GM21717 (cell line): ENCODE results near the gene SRGAP3.

ENCODE experiments used
- ATAC-seq: cut with Tn5 transposase; IDR thresholded peaks from one replicate; pipeline ENCODE4 v1.9.1; 2021; ENCODE audit warnings: mild to moderate bottlenecking, moderate library complexity; ENCODE audit not compliant: unreplicated experiment

SRGAP3 gene

GRCh38 chr3:9204253-9204992, 45.0 kb downstream of the SRGAP3 start:
- ATAC-seq, result no peak

- ATAC-seq, result no peak
Measured at GRCh38 chr3:9203317-9203716, 46.1 kb downstream of the SRGAP3 start.

GRCh38 chr3:9202546-9202945, 46.9 kb downstream of the SRGAP3 start:
- ATAC-seq, result no peak

- ATAC-seq, result no peak
Measured at GRCh38 chr3:9201955-9202354, 47.5 kb downstream of the SRGAP3 start.

- ATAC-seq, result no peak
Measured at GRCh38 chr3:9201266-9201665, 48.2 kb downstream of the SRGAP3 start.

GRCh38 chr3:9199775-9200174, 49.7 kb downstream of the SRGAP3 start:
- ATAC-seq, result no peak

- no peak for ATAC-seq
Measured at GRCh38 chr3:9198899-9199335, 50.5 kb downstream of the SRGAP3 start.

GRCh38 chr3:9198261-9198660, 51.2 kb downstream of the SRGAP3 start:
- ATAC-seq, result no peak

GRCh38 chr3:9196020-9196419, 53.4 kb downstream of the SRGAP3 start:
- no peak for ATAC-seq

- no peak for ATAC-seq
Measured at GRCh38 chr3:9195390-9195789, 54.1 kb downstream of the SRGAP3 start.

- no peak for ATAC-seq
Measured at GRCh38 chr3:9194509-9195184, 54.8 kb downstream of the SRGAP3 start.

GRCh38 chr3:9193633-9194195, 55.7 kb downstream of the SRGAP3 start:
- no peak for ATAC-seq

GRCh38 chr3:9193211-9193610, 56.2 kb downstream of the SRGAP3 start:
- ATAC-seq, result no peak

GRCh38 chr3:9192248-9193025, 57.0 kb downstream of the SRGAP3 start:
- no peak for ATAC-seq

GRCh38 chr3:9190276-9190675, 59.2 kb downstream of the SRGAP3 start:
- no peak for ATAC-seq

GRCh38 chr3:9188583-9188982, 60.9 kb downstream of the SRGAP3 start:
- no peak for ATAC-seq

GRCh38 chr3:9185701-9186100, 63.7 kb downstream of the SRGAP3 start:
- no peak for ATAC-seq

GRCh38 chr3:9185046-9185445, 64.4 kb downstream of the SRGAP3 start:
- ATAC-seq, result no peak

- ATAC-seq, result no peak
Measured at GRCh38 chr3:9184461-9184835, 65.0 kb downstream of the SRGAP3 start.

- no peak for ATAC-seq
Measured at GRCh38 chr3:9183811-9184460, 65.5 kb downstream of the SRGAP3 start.

GRCh38 chr3:9183011-9183410, 66.4 kb downstream of the SRGAP3 start:
- ATAC-seq, result no peak
